Stimulated activated CD4-positive, alpha-beta T cell treated with anti-CD3 and anti-CD28 coated beads, Interleukin-4, amount 100 ng/mL, for 1 hour (primary cell): ENCODE data around the gene DLX4.

Source experiments
- DNase-seq: peaks from one replicate; pipeline ENCODE4 v3.0.0-alpha.2; 2020

Gene DLX4

GRCh38 chr17:49946964-49947584 lies 21.9 kb upstream of the DLX4 start:
- no peak for DNase-seq

GRCh38 chr17:49949634-49950033 lies 19.4 kb upstream of the DLX4 start:
- DNase-seq, result no peak

- no peak for DNase-seq
Observed at GRCh38 chr17:49951362-49952082, 17.5 kb upstream of the DLX4 start.

GRCh38 chr17:49952209-49952911 lies 16.6 kb upstream of the DLX4 start:
- DNase-seq, result peak; percentile 83

- DNase-seq, result no peak
Observed at GRCh38 chr17:49952912-49953497, 16.0 kb upstream of the DLX4 start.

- no peak for DNase-seq
Observed at GRCh38 chr17:49955157-49955556, 13.8 kb upstream of the DLX4 start.

- DNase-seq, result no peak
Observed at GRCh38 chr17:49956780-49957179, 12.2 kb upstream of the DLX4 start.

- no peak for DNase-seq
Observed at GRCh38 chr17:49957350-49957749, 11.6 kb upstream of the DLX4 start.

GRCh38 chr17:49958723-49959122 lies 10.3 kb upstream of the DLX4 start:
- DNase-seq, result no peak

- DNase-seq, result no peak
Observed at GRCh38 chr17:49959183-49959935, 9.6 kb upstream of the DLX4 start.

GRCh38 chr17:49962599-49963308 lies 6.2 kb upstream of the DLX4 start:
- no peak for DNase-seq

GRCh38 chr17:49963309-49963625 lies 5.7 kb upstream of the DLX4 start:
- no peak for DNase-seq

GRCh38 chr17:49963626-49964302 lies 5.2 kb upstream of the DLX4 start:
- DNase-seq, result peak; percentile 4

GRCh38 chr17:49964303-49964768 lies 4.7 kb upstream of the DLX4 start:
- no peak for DNase-seq

GRCh38 chr17:49964769-49965523 lies 4.0 kb upstream of the DLX4 start:
- peak; percentile 29 for DNase-seq

GRCh38 chr17:49965524-49965909 lies 3.5 kb upstream of the DLX4 start:
- no peak for DNase-seq

- DNase-seq, result no peak
Observed at GRCh38 chr17:49966767-49967166, 2.2 kb upstream of the DLX4 start.

- DNase-seq, result no peak
Observed at GRCh38 chr17:49967205-49967604, 1.8 kb upstream of the DLX4 start.

- DNase-seq, result no peak
Observed at GRCh38 chr17:49967621-49968404, 1.2 kb upstream of the DLX4 start.
